Osteocyte (in vitro differentiated cells): ENCODE data around the gene CFAP90. TPM values are rescaled to one million over a fixed set of nuclear protein-coding genes. Genes with fewer than 3 reads are reported as not detected.

ENCODE experiments used
- DNase-seq: peaks from one replicate; pipeline ENCODE4 v3.0.0; 2021; ENCODE audit warnings: mixed read lengths; ENCODE audit not compliant: unreplicated experiment; ENCODE audit errors: extremely low spot score
- H3K27ac Mint-ChIP-seq: one replicate; pipeline ENCODE4 v1.8.0; 2021; ENCODE audit warnings: mild to moderate bottlenecking, mixed read lengths; ENCODE audit not compliant: unreplicated experiment
- H3K27me3 Mint-ChIP-seq: one replicate; pipeline ENCODE4 v1.8.0; 2021; ENCODE audit warnings: mixed read lengths; ENCODE audit not compliant: unreplicated experiment
- H3K36me3 Mint-ChIP-seq: one replicate; pipeline ENCODE4 v1.8.0; 2021; ENCODE audit warnings: mixed read lengths; ENCODE audit not compliant: unreplicated experiment
- H3K4me1 Mint-ChIP-seq: one replicate; pipeline ENCODE4 v1.8.0; 2021; ENCODE audit warnings: mixed read lengths; ENCODE audit not compliant: unreplicated experiment
- H3K4me3 Mint-ChIP-seq: one replicate; pipeline ENCODE4 v1.8.0; 2021; ENCODE audit warnings: mild to moderate bottlenecking, moderate library complexity, mixed read lengths; ENCODE audit not compliant: unreplicated experiment
- H3K9me3 Mint-ChIP-seq: one replicate; pipeline ENCODE4 v1.8.0; 2021; ENCODE audit warnings: mixed read lengths; ENCODE audit not compliant: unreplicated experiment
- CTCF ChIP-seq: fragments of 200-600 bp; sonication (generic); IDR thresholded peaks from 2 replicates; pipeline ENCODE4 v1.5.0; 2021; ENCODE audit warnings: antibody characterized with exemption, mild to moderate bottlenecking, moderate library complexity
- long read RNA-seq: library from polyadenylated mRNA; unstranded; transcript quantifications from one replicate; pipeline ENCODE4 v2.0.0, GENCODE V29; 2021
- total RNA-seq: library from RNA; stranded (reverse); gene quantifications from 2 replicates; pipeline ENCODE4 v1.2.1, GENCODE V29; 2021

The CFAP90 gene
- not detected in 2 replicates for total RNA-seq
- long read RNA-seq: 0 reads

GRCh38 chr5:7850395-7851239 lies at the start of gene CFAP90:
CFAP90 (minus strand) TSS chr5:7851133; CDS start chr5:7851021, 112 bp downstream.
- Mint-ChIP-seq H3K4me1 (peaks cover 13% of the 10 kb centered on the region), H3K9me3 (no peaks in the 10 kb centered on the region), H3K36me3 (no peaks in the 10 kb centered on the region), H3K27ac (no peak within 1 kb of the TSS), H3K4me3 (peak within 1 kb of the TSS; percentile 75), H3K27me3 (peaks cover 29% of the 10 kb centered on the region)
- peak; percentile 89 for DNase-seq
- TF ChIP-seq CTCF: peak; percentile 52

- H3K4me3 Mint-ChIP-seq: no peak overlapping the region
- no peak for DNase-seq
- peaks cover 67% of the 10 kb centered on the region for H3K36me3 Mint-ChIP-seq
- peaks cover under 1% of the 10 kb centered on the region for H3K4me1 Mint-ChIP-seq
- peak; percentile 50 for TF ChIP-seq CTCF
- H3K27me3 Mint-ChIP-seq: no peaks in the 10 kb centered on the region
- H3K9me3 Mint-ChIP-seq: no peaks in the 10 kb centered on the region
- H3K27ac Mint-ChIP-seq: no peak overlapping the region
These were observed 46.2 kb upstream of the CFAP90 start for GRCh38 chr5:7897014-7897600.

- peaks cover 66% of the 10 kb centered on the region for H3K36me3 Mint-ChIP-seq
- no peaks in the 10 kb centered on the region for H3K9me3 Mint-ChIP-seq
- no peak overlapping the region for H3K4me3 Mint-ChIP-seq
- no peaks in the 10 kb centered on the region for H3K27me3 Mint-ChIP-seq
- DNase-seq: no peak
- no peak for TF ChIP-seq CTCF
- no peak overlapping the region for H3K27ac Mint-ChIP-seq
- H3K4me1 Mint-ChIP-seq: no peaks in the 10 kb centered on the region
These were observed 43.9 kb upstream of the CFAP90 start for GRCh38 chr5:7894860-7895259.

GRCh38 chr5:7894439-7894838 lies 43.5 kb upstream of the CFAP90 start:
- Mint-ChIP-seq H3K36me3 (peaks cover 66% of the 10 kb centered on the region), H3K27ac (no peak overlapping the region), H3K4me3 (no peak overlapping the region), H3K4me1 (no peaks in the 10 kb centered on the region), H3K9me3 (no peaks in the 10 kb centered on the region), H3K27me3 (no peaks in the 10 kb centered on the region)
- no peak for DNase-seq
- TF ChIP-seq CTCF: no peak

GRCh38 chr5:7888901-7889300 lies 38.0 kb upstream of the CFAP90 start:
- no peak overlapping the region for H3K4me3 Mint-ChIP-seq
- H3K27me3 Mint-ChIP-seq: no peaks in the 10 kb centered on the region
- H3K36me3 Mint-ChIP-seq: peaks cover 46% of the 10 kb centered on the region
- peaks cover 10% of the 10 kb centered on the region for H3K4me1 Mint-ChIP-seq
- TF ChIP-seq CTCF: no peak
- DNase-seq: no peak
- no peak overlapping the region for H3K27ac Mint-ChIP-seq
- no peaks in the 10 kb centered on the region for H3K9me3 Mint-ChIP-seq
